HG02642 (cell line): ENCODE measurements around the gene CAP1.

Experiments
- ATAC-seq: cut with Tn5 transposase; IDR thresholded peaks from one replicate; pipeline ENCODE4 v1.9.1; 2021; ENCODE audit warnings: mild to moderate bottlenecking; ENCODE audit not compliant: unreplicated experiment, poor library complexity

CAP1 gene

DNA sequence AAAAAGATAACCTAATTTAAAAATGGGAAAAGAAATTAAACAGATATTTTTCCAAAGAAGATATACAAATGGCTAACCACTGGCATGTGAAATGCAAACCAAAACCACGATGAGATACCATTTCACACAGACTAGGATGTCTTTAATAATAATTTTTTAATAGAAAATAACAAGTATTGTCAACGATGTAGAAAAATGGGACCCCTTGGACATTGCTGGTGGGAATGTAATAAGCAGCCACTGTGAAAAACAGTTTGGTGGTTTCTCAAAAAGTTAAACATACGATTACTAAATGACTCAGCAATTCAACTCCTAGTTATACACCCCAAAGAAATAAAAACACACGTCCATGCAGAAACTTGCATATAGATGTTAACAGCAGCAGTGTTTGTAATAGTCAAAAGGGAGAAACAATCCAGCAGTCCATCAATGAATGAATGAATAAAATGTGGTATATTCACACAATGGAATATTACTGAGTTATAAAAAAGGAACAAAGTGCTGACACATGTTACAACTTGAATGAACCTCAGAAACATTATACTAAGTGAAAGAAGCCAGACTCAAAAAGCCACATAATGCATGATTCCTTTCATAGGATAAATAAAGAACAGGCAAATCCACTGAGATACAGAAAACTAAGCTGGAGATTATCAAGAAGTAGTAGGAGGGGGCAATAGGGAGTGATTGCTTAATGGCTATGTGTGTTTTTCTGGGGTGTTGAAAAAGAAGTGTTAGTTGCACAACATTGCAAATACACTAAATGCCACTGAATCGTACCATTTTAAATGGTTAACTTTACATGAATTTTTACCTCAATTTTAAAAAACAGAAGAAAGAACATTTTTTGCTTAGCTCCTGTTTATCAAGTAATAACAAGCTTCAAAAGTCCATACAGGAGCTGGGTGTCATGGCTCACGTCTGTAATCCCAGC is 52.4 kb downstream of the CAP1 start:
- ATAC-seq, result no peak

DNA sequence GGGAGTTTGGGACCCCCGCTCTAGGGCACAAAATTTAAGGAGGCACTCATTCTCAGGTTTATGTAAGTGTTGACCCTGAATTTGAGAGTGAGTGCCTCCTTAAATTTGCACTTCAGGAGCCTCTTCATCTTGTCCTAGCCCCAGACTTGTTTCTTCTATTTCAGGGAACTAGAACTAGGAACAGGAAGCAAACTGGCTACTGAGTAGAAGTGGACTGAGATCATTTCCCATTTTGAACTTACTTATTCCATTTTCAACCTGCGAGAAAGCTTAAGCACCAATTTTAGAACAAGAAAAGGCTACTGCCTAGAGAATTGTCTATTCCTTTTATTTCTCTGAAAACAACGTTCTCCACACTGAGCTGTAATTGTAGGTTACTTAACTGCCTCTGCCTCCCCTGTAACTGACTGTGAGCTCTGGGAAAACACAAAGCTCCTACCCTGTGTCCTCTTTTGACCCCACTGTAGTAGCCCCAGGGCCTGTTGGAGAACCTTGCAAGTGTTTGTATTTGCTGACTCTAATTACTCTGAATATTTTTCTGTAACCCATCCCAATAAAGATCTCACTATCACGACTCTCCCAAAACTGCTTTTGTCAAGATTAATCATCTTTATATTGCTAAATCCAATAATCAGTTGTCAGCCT is 54.1 kb downstream of the CAP1 start:
- no peak for ATAC-seq

GRCh38 chr1:40095806-40096205 is 55.3 kb downstream of the CAP1 start:
- no peak for ATAC-seq

DNA sequence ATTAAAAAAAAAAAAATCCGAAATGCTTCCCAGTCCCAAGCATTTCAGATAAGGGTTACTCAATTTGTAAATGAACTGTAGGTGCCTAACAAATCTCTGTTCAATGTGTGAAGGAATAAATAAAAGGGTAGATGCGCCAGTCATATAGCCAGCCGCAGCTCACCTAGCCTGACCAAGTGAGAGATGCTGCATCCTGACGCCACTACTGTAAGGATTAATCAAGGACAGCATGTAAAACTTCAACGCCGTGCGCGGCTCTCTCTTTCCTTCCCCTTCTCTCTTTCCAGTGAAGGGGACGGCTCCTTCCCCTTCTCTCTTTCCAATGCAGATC is 56.1 kb downstream of the CAP1 start:
- ATAC-seq, result peak; percentile 16

GRCh38 chr1:40096977-40097782 is 56.7 kb downstream of the CAP1 start, which contains the start of gene PPT1:
TSS of gene PPT1 (minus strand) at chr1:40097252. CDS start at chr1:40097238, 14 bp downstream.
- ATAC-seq, result peak; percentile 94

DNA sequence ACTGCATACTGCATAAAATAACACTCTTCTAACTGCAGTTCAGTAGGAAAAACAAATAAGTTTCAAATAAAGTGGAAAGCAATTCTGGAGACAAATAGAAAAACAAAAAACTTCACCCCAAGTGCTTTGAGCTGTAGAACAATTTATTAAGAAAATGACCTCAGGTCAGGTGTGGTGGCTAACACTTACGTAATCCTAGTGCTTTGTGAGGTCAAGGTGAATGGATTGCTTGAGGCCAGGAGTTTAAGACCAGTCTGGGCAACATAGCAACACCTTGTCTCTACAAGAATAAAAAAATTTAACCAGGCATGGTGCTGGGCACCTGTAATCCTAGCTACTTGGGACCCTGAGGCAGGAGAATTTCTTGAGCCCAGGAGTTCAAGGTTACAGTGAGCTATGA is 61.5 kb downstream of the CAP1 start:
- ATAC-seq, result no peak

DNA sequence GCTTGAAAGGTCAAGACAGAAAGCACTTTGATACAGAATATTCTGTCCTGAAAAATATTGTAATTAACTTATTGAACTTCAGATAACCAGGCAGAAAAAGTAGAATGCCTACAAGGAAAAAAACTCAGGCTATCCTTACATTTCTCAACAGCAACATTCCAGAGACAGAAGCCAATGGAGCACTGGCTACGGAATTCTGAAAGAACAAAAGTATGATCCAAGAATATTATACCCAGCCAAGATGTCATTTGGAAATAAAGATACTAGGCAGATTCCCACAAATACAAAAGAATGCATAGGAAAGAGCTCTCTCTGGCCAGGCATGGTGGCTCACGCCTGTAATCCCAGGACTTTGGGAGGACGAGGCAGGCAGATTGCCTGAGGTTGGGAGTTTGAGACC is 62.4 kb downstream of the CAP1 start:
- ATAC-seq, result no peak

- no peak for ATAC-seq
These were observed 64.5 kb downstream of the CAP1 start for GRCh38 chr1:40105028-40105427.

DNA sequence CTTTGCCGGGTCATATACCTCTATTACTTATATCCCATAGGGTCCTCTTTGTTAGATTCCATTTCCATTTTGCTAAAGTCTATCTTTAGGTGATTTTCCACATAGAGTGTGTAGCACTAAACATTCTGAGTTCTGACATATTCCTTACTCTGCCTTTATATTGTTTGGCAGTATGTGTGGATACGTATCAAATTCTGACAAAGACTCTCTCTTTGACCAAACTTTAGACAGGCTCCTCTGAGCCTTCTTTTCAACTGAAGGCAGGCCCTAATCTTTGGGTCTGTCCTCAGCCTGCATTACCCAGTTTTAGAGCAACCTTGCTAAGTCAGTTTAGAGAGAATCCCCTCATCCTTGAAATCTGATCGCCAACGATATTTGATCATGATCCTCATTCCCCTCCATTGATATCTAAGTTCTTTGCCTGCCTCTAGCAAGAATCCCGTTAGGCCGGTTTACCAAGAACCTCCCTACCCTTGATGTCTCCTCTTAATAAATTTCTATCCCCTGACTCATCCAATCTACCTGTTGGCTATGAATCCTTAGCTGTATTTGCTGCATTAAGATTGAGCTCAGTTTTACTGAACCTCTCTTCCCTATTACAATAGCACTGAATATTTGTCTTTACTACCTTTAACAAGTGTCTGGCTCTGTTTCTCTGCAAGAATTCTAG is 66.9 kb downstream of the CAP1 start:
- no peak for ATAC-seq

DNA sequence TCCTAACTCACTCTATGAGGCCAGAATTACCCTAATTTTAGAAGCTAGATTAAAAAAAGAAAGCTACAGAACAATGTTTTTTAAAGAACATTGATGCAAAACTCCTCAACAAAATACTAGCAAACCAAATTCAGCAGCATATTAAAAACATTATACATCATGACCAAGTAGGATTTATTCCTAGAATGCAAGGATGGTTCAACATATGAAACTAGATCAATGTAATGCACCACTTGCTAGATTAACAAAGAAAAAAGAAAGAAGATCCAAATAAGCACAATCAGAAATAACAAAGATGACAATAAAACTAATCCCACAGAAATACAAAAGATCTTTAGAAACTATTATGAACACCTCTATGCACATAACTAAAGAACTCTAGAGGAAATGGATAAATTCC is 69.9 kb downstream of the CAP1 start:
- ATAC-seq, result no peak

DNA sequence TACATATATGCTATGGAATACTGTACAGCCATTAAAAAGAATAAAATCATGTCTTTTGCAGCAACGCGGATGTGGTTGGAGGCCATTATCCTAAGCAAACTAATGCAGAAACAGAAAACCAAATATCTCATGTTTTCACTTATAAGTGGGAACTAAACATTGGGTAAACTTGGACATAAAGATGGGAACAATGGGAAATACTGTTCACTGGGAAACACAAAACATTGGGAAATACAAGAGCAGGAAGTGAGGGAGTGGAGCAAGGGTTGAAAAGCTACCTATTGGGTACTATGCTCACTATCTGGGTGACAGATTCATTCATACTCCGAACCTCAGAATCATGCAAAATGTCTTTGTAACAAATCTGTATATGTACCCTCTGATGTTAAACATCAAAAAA is 73.9 kb downstream of the CAP1 start:
- no peak for ATAC-seq

DNA sequence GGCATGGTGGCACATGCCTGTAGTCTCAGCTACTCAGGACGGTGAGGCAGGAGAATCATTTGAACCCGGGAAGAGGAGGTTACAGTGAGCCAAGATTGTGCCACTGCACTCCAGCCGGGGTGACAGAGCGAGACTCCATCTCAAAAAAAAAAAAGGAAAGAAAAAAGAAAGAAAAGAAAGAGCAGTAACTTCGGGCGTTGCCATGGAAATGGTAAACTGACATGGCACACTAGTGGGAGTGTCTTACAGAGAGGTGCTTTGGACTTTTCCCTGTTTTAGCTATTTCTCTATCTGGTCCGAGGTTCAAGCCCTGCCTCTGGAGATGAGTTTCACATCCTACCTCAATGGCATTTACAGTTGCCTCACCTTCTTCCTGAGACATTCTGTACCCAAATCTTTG is 79.6 kb downstream of the CAP1 start:
- no peak for ATAC-seq
